ENCODE data around the gene DLG2. TPM values are rescaled to one million over a fixed set of nuclear protein-coding genes. Genes with fewer than 3 reads are reported as not detected.

The DLG2 gene
- total RNA-seq, 1 donor from 2014 or later, result 5.1 TPM

DNA sequence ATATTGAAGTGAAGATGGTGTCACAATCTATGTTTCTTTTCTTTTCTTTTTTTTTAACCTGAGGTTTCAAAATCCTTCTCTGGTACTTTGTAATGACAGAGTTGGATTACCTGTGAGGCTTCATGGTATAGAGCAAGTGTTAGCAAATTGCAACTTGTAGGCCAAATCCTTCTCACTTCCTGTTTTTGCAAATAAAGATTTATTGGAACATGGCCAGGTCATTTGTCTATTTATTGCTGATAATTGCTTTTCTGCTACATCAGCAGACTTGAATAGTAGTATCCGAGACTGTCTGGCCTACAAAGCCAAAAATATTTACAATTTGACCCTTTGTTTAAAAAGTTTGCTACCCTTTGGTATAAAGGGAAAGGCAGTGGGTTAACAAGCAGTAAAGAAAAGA lies 1281.5 kb downstream of the DLG2 start:
- Mint-ChIP-seq H3K4me1 (ENCODE audit: unreplicated experiment) (no peaks in the 10 kb centered on the region), H3K4me3 (ENCODE audit: unreplicated experiment) (no peak overlapping the region), H3K27me3 (ENCODE audit: unreplicated experiment) (no peaks in the 10 kb centered on the region), H3K9me3 (ENCODE audit: unreplicated experiment) (no peaks in the 10 kb centered on the region), H3K36me3 (ENCODE audit: low read depth, unreplicated experiment) (no peaks in the 10 kb centered on the region), H3K27ac (ENCODE audit: unreplicated experiment) (no peak overlapping the region)
- TF ChIP-seq, protein P1, sequence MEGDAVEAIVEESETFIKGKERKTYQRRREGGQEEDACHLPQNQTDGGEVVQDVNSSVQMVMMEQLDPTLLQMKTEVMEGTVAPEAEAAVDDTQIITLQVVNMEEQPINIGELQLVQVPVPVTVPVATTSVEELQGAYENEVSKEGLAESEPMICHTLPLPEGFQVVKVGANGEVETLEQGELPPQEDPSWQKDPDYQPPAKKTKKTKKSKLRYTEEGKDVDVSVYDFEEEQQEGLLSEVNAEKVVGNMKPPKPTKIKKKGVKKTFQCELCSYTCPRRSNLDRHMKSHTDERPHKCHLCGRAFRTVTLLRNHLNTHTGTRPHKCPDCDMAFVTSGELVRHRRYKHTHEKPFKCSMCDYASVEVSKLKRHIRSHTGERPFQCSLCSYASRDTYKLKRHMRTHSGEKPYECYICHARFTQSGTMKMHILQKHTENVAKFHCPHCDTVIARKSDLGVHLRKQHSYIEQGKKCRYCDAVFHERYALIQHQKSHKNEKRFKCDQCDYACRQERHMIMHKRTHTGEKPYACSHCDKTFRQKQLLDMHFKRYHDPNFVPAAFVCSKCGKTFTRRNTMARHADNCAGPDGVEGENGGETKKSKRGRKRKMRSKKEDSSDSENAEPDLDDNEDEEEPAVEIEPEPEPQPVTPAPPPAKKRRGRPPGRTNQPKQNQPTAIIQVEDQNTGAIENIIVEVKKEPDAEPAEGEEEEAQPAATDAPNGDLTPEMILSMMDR (IDR thresholded peaks at IDR 0.05; ENCODE audit: unreplicated experiment), result no peak
- DNase-seq (ENCODE audit: low spot score), result no peak

DNA sequence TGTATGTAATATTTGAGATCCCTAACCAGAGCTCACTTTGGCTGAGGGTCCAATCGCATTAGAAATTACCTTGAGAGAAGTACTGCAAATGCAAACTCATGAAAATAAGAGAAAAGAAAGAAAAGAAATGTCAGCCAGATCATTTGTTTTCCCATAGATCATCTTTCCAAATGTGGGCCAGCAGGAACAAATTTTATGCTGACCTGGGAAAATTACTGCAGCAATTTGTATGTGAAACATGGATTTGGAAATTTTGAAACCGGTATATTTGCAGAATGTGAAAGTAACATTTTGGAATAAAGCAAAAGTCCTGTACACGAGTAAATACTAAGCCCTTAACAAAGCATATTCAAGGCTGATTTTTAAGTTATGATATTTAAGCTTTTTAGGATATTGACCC lies 1282.1 kb downstream of the DLG2 start:
- H3K27me3 Mint-ChIP-seq (ENCODE audit: unreplicated experiment), result no peaks in the 10 kb centered on the region

DNA sequence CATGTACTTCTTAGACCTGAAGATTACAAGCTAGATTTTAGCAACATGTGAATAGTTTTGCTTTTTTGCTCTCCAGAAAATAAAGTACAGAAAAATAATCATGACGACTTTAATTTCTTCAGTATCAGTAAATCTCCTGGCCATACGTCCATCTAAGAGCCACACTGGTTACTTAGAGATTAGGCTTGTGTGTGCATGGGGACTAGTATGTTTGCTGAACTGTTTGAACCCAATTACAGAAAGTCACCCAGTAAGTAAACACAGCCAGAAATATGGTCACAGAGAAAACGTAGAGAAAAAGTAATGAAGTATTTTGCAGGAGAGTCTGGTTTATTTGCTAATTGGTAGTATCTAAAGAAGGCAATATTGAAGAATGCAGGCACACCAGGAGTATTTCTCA lies 1287.3 kb downstream of the DLG2 start:
- TF ChIP-seq, protein P1 (IDR thresholded peaks at IDR 0.05; ENCODE audit: unreplicated experiment), result no peak
- Mint-ChIP-seq H3K36me3 (ENCODE audit: low read depth, unreplicated experiment) (no peaks in the 10 kb centered on the region), H3K4me1 (ENCODE audit: unreplicated experiment) (no peaks in the 10 kb centered on the region), H3K27ac (ENCODE audit: unreplicated experiment) (no peak overlapping the region), H3K9me3 (ENCODE audit: unreplicated experiment) (no peaks in the 10 kb centered on the region), H3K4me3 (ENCODE audit: unreplicated experiment) (no peak overlapping the region), H3K27me3 (ENCODE audit: unreplicated experiment) (no peaks in the 10 kb centered on the region)
- DNase-seq (ENCODE audit: low spot score), result no peak

More for the DNA sequence above, 1282.1 kb downstream of the DLG2 start:
- Mint-ChIP-seq H3K27ac (ENCODE audit: unreplicated experiment) (no peak overlapping the region), H3K4me3 (ENCODE audit: unreplicated experiment) (no peak overlapping the region), H3K36me3 (ENCODE audit: low read depth, unreplicated experiment) (no peaks in the 10 kb centered on the region), H3K9me3 (ENCODE audit: unreplicated experiment) (no peaks in the 10 kb centered on the region), H3K4me1 (ENCODE audit: unreplicated experiment) (no peaks in the 10 kb centered on the region)
- DNase-seq (ENCODE audit: low spot score), result no peak
- TF ChIP-seq, protein P1 (IDR thresholded peaks at IDR 0.05; ENCODE audit: unreplicated experiment), result no peak

DNA sequence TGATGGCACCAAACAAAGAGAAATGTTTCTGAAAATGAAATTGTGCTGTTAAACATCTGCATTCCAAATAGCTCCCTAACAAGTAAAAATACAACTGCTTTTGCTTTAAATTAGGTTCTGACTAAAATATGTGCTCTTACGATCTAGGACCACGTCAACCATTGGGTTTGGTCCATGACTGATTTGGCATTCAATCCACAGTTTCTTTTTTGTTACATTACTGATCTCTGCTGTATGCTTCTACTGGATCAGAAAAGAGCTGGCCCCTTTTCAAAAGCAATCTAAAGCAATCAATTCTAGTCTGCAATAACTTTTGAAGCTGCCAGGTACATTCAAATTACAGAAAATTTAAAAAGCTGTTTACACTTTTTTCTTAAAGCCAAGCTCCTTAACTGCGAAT lies 1293.9 kb downstream of the DLG2 start:
- Mint-ChIP-seq H3K36me3 (ENCODE audit: low read depth, unreplicated experiment) (no peaks in the 10 kb centered on the region), H3K9me3 (ENCODE audit: unreplicated experiment) (no peaks in the 10 kb centered on the region), H3K4me1 (ENCODE audit: unreplicated experiment) (no peaks in the 10 kb centered on the region), H3K27me3 (ENCODE audit: unreplicated experiment) (no peaks in the 10 kb centered on the region), H3K4me3 (ENCODE audit: unreplicated experiment) (no peak overlapping the region), H3K27ac (ENCODE audit: unreplicated experiment) (no peak overlapping the region)
- DNase-seq (ENCODE audit: low spot score), result no peak
- TF ChIP-seq, protein P1 (IDR thresholded peaks at IDR 0.05; ENCODE audit: unreplicated experiment), result no peak

GRCh38 chr11:84322211-84322610 lies 1304.9 kb downstream of the DLG2 start:
- TF ChIP-seq, protein P1 (IDR thresholded peaks at IDR 0.05; ENCODE audit: unreplicated experiment), result no peak
- Mint-ChIP-seq H3K27me3 (ENCODE audit: unreplicated experiment) (no peaks in the 10 kb centered on the region), H3K27ac (ENCODE audit: unreplicated experiment) (no peak overlapping the region), H3K36me3 (ENCODE audit: low read depth, unreplicated experiment) (no peaks in the 10 kb centered on the region), H3K4me1 (ENCODE audit: unreplicated experiment) (no peaks in the 10 kb centered on the region), H3K4me3 (ENCODE audit: unreplicated experiment) (no peak overlapping the region), H3K9me3 (ENCODE audit: unreplicated experiment) (no peaks in the 10 kb centered on the region)
- no peak for DNase-seq (ENCODE audit: low spot score)
